OCI-LY3 (cell line): Measurements from ENCODE around the gene MMRN2.
"Not testable (repeated sequence)": the region's sequence is repeated elsewhere in the genome, so short reads cannot be mapped to it uniquely, and the experiment has no call there.

Experiments used
- H2AFZ ChIP-seq: fragments of 200-600, 300-600 bp; shearing (Covaris generic); 2 replicates; pipeline ENCODE4 v1.6.0; 2014; ENCODE audit warnings: antibody characterized with exemption, low read depth, low read length
- H3K27ac ChIP-seq: fragments of 200-600, 300-600 bp; sonication (generic); 2 replicates; pipeline ENCODE4 v1.5.1; 2014; ENCODE audit warnings: mild to moderate bottlenecking, low read length, moderate library complexity, mixed read lengths
- H3K27me3 ChIP-seq: fragments of 200-600, 300-600 bp; sonication (generic); 2 replicates; pipeline ENCODE4 v1.6.1; 2014; ENCODE audit warnings: low read depth, low read length, mixed read lengths
- H3K36me3 ChIP-seq: fragments of 200-600, 300-600 bp; sonication (generic); replicated peaks from 2 replicates; pipeline ENCODE3; 2014; ENCODE audit warnings: low read depth, low read length, mixed read lengths
- H3K4me1 ChIP-seq: fragments of 300-600, 200-600 bp; sonication (generic); 2 replicates; pipeline ENCODE4 v1.6.1; 2014; ENCODE audit warnings: low read length, mixed read lengths
- H3K4me2 ChIP-seq: fragments of 200-600, 300-600 bp; sonication (generic); 2 replicates; pipeline ENCODE4 v1.6.1; 2014; ENCODE audit warnings: low read length, mixed read lengths
- H3K4me3 ChIP-seq: fragments of 300-600, 200-600 bp; sonication (generic); 2 replicates; pipeline ENCODE4 v1.5.1; 2014; ENCODE audit warnings: antibody characterized with exemption, mild to moderate bottlenecking, low read length, moderate library complexity
- H3K79me2 ChIP-seq: fragments of 300-600, 200-600 bp; shearing (Covaris generic); 2 replicates; pipeline ENCODE4 v1.6.1; 2014; ENCODE audit warnings: mild to moderate bottlenecking, low read length, mixed read lengths
- H3K9ac ChIP-seq: fragments of 300-600, 200-600 bp; shearing (Covaris generic); 2 replicates; pipeline ENCODE4 v1.6.0; 2014; ENCODE audit warnings: mild to moderate bottlenecking, low read length, moderate library complexity
- H3K9me3 ChIP-seq: fragments of 200-600, 300-600 bp; shearing (Covaris generic); 2 replicates; pipeline ENCODE4 v1.6.1; 2014; ENCODE audit warnings: low read length, mixed read lengths; ENCODE audit not compliant: insufficient read depth
- H4K20me1 ChIP-seq: fragments of 200-600, 300-600 bp; sonication (generic); 2 replicates; pipeline ENCODE4 v1.6.1; 2016; ENCODE audit warnings: low read length, mixed read lengths; ENCODE audit not compliant: insufficient read depth
- EZH2phosphoT487 ChIP-seq: fragments of 200-600 bp; shearing (Covaris generic); IDR thresholded peaks from 2 replicates; pipeline ENCODE4 v1.6.1; 2018; ENCODE audit warnings: antibody characterized with exemption, mixed run types, low read depth
- TF ChIP-seq, protein P1 (sequence below): fragments of 200-600, 300-600 bp; sonication (generic); IDR thresholded peaks from 2 replicates; pipeline ENCODE4 v1.5.1; 2014; ENCODE audit warnings: antibody characterized with exemption, low read length, low read depth

Gene MMRN2, protein sequence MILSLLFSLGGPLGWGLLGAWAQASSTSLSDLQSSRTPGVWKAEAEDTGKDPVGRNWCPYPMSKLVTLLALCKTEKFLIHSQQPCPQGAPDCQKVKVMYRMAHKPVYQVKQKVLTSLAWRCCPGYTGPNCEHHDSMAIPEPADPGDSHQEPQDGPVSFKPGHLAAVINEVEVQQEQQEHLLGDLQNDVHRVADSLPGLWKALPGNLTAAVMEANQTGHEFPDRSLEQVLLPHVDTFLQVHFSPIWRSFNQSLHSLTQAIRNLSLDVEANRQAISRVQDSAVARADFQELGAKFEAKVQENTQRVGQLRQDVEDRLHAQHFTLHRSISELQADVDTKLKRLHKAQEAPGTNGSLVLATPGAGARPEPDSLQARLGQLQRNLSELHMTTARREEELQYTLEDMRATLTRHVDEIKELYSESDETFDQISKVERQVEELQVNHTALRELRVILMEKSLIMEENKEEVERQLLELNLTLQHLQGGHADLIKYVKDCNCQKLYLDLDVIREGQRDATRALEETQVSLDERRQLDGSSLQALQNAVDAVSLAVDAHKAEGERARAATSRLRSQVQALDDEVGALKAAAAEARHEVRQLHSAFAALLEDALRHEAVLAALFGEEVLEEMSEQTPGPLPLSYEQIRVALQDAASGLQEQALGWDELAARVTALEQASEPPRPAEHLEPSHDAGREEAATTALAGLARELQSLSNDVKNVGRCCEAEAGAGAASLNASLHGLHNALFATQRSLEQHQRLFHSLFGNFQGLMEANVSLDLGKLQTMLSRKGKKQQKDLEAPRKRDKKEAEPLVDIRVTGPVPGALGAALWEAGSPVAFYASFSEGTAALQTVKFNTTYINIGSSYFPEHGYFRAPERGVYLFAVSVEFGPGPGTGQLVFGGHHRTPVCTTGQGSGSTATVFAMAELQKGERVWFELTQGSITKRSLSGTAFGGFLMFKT

DNA sequence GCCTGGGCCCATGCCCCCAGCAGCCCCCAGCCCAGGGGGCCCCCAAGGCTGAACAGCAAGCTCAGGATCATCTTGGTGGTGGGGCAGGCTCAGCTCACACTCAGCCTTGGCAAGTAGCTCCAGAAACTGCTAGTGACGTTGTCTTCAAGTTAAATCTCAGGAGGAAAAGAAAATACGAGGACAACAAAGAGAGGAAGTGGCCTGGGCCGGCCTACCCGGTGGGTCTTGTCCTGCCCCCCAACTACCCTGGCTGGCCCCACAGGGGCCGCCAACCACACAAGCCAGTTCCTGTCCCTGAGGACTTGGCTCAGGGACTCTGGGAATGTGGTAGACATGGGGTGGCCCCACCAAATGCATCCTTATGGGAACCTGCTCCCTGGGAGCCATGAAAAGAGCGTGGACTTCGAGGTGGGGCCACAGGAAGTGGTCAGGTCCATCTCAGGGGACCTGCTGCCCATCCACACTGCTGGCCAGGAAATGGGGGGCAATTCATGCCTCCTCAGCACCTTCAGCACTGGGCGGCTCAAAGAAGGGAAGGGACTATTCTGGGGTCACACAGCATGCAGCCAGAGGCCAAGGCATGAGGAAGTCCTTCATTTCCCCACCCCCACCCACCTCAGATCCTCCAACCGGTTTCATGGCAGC is at the start of gene MMRN2:
TSS of gene MMRN2 (minus strand) at position 145 of the 645 bp plus-strand sequence. CDS start at position 71, 74 bp downstream.
- Histone ChIP-seq H3K9ac (no peak within 1 kb of the TSS), H3K4me2 (no peak within 1 kb of the TSS)

DNA sequence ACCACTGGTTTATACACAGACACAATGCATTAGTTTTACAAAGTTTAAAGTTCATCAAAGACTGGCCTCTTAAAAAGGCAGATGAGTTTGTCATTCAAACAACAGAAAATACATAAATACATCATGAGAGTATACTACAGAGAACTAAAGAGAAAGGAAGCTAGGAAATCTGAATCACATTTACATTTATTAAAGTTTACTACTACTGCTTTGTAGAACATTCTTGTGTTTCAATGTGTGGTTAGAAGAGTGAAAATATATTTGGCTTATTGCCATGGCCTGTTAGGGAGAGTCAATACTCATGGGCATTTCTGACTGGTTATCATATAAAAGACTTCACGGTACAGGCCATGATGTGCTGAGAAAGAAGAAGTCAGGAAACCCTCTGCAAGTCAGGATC is 49.7 kb upstream of the MMRN2 start:
- not testable (repeated sequence) for H3K4me2 ChIP-seq, H3K9ac ChIP-seq, H3K4me1 ChIP-seq, H4K20me1 ChIP-seq, H3K79me2 ChIP-seq, H3K9me3 ChIP-seq, H3K27me3 ChIP-seq, H3K27ac ChIP-seq, H3K36me3 ChIP-seq, H3K4me3 ChIP-seq, H2AFZ ChIP-seq

More for the DNA sequence above, at the start of gene MMRN2:
- H3K27ac ChIP-seq, result no peak within 1 kb of the TSS
- H2AFZ ChIP-seq, result no peak within 1 kb of the TSS
- peaks cover 5% of the 10 kb centered on the region for H3K79me2 ChIP-seq
- H4K20me1 ChIP-seq, result no peaks in the 10 kb centered on the region
- H3K4me3 ChIP-seq, result no peak within 1 kb of the TSS
- H3K27me3 ChIP-seq, result no peaks in the 10 kb centered on the region
- H3K4me1 ChIP-seq, result peaks cover 36% of the 10 kb centered on the region
- H3K9me3 ChIP-seq, result no peaks in the 10 kb centered on the region
- TF ChIP-seq, protein P1, sequence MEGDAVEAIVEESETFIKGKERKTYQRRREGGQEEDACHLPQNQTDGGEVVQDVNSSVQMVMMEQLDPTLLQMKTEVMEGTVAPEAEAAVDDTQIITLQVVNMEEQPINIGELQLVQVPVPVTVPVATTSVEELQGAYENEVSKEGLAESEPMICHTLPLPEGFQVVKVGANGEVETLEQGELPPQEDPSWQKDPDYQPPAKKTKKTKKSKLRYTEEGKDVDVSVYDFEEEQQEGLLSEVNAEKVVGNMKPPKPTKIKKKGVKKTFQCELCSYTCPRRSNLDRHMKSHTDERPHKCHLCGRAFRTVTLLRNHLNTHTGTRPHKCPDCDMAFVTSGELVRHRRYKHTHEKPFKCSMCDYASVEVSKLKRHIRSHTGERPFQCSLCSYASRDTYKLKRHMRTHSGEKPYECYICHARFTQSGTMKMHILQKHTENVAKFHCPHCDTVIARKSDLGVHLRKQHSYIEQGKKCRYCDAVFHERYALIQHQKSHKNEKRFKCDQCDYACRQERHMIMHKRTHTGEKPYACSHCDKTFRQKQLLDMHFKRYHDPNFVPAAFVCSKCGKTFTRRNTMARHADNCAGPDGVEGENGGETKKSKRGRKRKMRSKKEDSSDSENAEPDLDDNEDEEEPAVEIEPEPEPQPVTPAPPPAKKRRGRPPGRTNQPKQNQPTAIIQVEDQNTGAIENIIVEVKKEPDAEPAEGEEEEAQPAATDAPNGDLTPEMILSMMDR, result no peak
- no peak for TF ChIP-seq EZH2phosphoT487
- H3K36me3 ChIP-seq, result no peaks in the 10 kb centered on the region

DNA sequence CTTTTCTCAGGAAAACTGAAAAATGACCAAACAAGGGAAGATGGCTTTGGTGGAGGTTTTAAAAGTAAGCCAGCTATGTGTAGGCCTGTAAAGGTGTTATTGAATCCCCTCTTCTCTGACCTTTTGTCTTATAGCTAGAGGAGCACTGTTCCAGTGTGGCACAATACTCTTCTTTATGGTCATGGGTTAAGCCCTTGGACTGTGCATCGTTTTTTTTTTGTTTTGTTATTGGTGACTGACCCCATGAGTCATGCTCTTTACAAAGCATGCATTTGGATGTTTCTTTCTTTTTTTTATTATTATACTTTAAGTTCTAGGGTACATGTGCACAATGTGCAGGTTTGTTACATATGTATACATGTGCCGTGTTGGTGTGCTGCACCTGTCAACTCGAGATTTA is 43.1 kb upstream of the MMRN2 start:
- Histone ChIP-seq H3K9ac (no peak overlapping the region), H3K4me1 (no peaks in the 10 kb centered on the region), H3K27ac (no peak overlapping the region), H3K36me3 (no peaks in the 10 kb centered on the region), H3K4me2 (no peak overlapping the region), H3K4me3 (no peak overlapping the region), H3K27me3 (no peaks in the 10 kb centered on the region), H3K9me3 (no peaks in the 10 kb centered on the region), H4K20me1 (no peaks in the 10 kb centered on the region), H2AFZ (no peak overlapping the region), H3K79me2 (no peaks in the 10 kb centered on the region)
- TF ChIP-seq, protein P1, result no peak
- TF ChIP-seq EZH2phosphoT487, result no peak

DNA sequence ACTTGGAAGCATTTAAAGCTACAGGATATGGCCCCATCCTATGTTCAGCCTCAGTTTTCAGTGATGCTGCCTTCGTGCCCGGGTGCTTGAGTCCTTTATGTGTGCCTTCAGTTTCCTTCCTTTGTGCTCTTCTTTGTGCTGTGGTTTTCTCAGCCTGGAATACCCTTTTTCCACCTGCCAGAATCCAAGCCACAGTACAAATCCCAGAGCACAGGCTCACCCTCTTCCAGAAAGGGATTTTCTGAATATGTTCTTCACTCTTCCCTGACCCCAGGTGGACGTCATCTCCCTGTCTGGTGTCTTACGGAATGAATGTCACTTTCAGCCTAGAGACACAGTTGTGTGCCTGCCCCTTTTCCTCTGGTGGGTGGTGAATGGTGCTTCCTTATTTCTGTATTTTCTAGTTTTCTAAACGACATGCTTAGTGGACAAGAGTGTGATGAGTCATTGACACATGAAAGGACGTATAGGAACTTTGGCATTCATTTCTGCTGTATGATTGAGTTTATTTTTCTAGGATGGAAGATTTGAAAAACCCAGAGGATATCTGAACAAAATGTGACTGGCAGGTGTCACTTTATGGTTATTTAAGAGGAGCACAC is 42.5 kb upstream of the MMRN2 start:
- H3K9ac ChIP-seq, H3K4me3 ChIP-seq, H3K27ac ChIP-seq, H3K36me3 ChIP-seq, H2AFZ ChIP-seq, H3K4me1 ChIP-seq, H3K27me3 ChIP-seq, H3K79me2 ChIP-seq, H3K4me2 ChIP-seq, H4K20me1 ChIP-seq, H3K9me3 ChIP-seq: not testable (repeated sequence)
